HG03342 (cell line): Measurements from ENCODE around the gene BCL2.
"Not testable (repeated sequence)": the region's sequence is repeated elsewhere in the genome, so short reads cannot be mapped to it uniquely, and the experiment has no call there.

ENCODE experiments used
- ATAC-seq: cut with Tn5 transposase; IDR thresholded peaks from one replicate; pipeline ENCODE4 v1.9.1; 2021; ENCODE audit warnings: mild to moderate bottlenecking, moderate library complexity; ENCODE audit not compliant: unreplicated experiment

The BCL2 gene

GRCh38 chr18:63319383-63320122 is at the start of gene BCL2:
TSS of gene BCL2 (minus strand) at chr18:63319769.
- ATAC-seq, result peak; percentile 4

DNA sequence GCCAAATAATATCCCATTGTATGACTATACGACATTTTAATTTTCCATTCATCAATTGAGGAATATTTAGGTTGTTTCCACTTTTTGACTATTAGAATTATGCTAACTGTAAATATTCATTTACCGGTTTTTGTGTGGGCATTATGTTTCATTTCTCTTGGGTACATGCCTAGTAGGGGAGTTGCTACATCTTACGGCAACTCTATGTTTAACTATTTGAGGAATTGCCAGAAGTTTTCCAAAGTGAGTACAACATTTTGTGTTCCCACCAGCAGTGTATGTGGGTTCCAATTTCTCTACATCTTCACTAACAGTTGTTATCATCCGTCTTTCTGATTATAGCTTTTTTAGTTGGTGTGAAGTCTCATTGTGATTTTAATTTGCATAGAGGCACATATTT is 49.0 kb upstream of the BCL2 start:
- no peak for ATAC-seq

DNA sequence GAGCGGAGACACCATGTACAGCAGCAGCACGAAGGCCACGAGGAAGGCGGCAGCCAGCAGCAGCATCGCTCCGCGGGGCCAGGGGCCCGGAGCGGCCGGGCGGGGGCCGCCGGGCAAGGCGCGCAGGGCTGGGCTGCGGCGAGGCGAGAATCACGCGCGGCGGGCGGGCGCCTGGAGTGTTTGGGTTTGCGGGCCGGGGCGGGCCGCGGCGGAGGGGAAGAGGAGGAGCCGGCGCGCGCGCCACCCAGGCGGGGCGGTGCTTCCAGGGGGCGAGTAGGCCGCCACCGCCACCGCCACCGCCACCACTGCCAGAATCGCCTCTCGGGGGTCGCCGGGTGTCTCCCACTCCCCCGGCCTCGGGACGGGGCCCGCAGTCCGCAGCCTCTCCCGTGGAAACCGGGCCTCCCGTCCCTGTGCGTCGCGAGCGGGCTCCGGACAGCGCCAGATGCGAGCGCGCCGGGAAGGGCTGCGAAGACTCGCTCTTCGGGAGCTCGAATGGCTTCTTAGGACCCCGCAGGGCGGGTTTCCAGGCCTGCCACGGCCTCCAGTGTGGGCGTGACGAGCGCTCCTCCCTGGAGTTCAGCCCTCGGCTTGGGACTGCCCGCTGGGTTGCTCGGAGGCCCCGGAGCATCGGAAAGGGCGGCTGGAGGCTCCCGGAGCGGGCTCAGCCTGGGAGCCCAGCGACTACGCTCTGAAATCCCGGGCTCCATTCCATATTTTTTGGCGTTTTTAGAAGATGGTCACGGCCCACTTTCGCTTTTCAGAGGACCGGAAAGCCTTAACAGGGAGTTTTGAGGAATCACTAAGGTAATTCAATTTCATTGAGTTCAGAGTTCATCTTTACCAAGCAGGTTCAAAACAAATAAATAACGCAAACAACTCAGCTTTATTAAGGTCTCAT is 47.7 kb upstream of the BCL2 start, which contains the start of gene KDSR:
TSS of gene KDSR (minus strand) at position 154 of the 901 bp plus-strand sequence. CDS start at position 66, 88 bp downstream.
- ATAC-seq, result peak; percentile 86

- peak; percentile 29 for ATAC-seq
Measured at GRCh38 chr18:63366213-63367052, 46.9 kb upstream of the BCL2 start.

- ATAC-seq, result no peak
Measured at GRCh38 chr18:63365876-63366212, 46.3 kb upstream of the BCL2 start.

DNA sequence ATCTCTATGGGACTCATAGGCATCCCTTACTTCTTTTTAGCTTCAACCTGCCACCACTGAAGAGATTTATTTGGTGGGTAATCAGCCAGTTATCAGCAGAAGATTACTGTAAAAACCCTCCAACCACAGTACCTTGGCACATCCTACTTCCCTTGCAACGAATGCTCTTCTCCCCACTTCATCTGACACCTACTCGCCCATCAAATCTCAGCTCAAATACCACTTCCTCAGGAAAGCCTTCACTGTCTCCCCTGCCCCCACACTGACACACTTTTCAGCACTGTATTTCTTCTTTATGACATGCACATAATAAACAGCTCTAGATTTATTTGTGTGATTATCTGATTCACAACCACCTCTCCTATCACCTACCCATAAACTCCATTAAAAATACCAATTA is 44.4 kb upstream of the BCL2 start:
- no peak for ATAC-seq

DNA sequence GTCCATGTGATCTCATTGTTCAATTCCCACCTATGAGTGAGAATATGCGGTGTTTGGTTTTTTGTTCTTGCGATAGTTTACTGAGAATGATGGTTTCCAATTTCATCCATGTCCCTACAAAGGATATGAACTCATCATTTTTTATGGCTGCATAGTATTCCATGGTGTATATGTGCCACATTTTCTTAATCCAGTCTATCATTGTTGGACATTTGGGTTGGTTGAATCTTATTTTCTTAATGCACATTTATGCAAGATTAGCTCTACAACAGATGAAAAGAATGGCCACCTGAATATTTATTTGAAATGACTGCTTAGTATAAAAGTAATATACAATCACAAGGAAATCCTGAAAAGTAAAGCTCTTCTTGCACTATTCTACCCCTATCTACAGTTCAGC is 43.9 kb upstream of the BCL2 start:
- ATAC-seq, result not testable (repeated sequence)

GRCh38 chr18:63356272-63356896 is 36.8 kb upstream of the BCL2 start:
- no peak for ATAC-seq

DNA sequence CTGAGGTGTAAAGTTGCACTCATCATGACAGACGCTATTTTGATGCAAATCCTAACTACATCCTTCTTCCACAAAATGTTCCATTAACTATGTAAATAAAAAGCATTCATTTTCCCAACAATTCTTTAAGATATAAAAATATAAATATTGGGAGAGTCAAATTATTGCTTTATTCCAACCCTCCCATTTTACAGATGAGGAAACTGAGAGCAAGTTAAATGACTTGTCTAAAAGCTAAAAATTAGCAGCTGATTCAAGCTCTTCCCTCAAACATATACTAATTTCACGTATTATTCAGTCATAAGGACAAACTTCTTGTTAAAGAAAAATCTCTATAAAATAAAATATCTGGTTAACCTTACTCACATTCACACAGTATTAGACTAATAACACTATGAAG is 30.7 kb upstream of the BCL2 start:
- no peak for ATAC-seq

DNA sequence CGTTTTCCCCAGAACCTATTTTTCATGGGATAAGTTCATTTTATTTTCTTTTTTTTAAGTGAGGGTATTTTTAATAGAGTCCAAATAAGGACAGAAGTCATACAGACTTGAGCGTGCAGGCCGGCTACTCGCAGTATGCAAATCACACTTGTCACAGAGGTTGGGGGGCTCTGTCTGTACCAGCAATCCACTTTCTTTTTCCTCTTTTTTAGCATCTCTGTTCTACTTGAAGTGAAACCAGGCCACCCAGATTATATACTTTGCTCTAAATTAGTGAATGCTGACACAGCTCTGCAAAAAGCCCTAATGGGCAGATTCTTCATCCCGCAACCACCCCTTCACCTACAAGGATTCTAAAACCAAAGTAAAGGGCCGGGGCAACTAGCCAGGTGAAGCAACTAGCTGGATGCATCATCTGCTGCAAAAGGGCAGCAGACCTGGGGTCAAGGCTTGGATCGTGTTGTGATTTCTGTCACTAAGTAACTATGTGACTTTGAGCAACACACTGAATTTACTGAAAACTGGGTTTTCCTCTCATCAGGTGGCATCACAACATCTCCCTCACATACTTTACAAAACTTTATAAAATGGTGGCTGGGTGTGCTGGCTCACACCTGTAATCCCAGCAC is 29.1 kb upstream of the BCL2 start:
- peak; percentile 51 for ATAC-seq

DNA sequence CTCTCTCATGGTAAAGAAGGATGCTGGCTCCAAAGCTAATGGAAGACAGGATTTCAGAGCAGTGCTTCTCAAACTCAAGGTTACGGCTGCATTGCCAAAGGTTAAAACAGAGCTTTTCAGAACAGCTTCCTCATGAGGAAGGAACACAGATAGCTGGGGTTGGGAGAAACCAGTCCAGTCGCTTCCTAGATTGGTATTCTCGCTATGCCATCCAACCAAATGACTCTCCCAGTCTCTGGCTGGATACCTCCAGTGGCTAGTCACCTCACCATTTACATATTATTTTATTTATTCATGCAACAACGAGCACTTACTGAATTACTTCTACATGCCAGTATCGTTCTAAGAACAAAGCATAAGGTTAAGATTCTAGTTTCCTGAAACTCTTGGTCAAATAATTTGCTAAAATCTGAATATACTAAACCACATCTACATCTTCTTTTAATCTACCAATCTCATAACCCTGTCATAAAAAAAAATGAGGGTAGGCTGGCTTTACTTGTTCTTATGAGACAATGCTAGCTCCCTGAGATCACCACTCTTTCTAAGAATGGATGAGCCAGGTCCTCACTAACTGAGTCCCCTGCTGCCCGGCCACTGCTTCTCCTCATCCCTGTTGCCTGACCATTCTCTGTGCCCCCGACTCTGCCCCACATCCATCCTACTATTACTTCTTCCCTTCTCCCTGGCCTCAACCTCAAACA is 27.1 kb upstream of the BCL2 start:
- no peak for ATAC-seq

GRCh38 chr18:63346031-63346430 is 26.5 kb upstream of the BCL2 start:
- ATAC-seq, result no peak

DNA sequence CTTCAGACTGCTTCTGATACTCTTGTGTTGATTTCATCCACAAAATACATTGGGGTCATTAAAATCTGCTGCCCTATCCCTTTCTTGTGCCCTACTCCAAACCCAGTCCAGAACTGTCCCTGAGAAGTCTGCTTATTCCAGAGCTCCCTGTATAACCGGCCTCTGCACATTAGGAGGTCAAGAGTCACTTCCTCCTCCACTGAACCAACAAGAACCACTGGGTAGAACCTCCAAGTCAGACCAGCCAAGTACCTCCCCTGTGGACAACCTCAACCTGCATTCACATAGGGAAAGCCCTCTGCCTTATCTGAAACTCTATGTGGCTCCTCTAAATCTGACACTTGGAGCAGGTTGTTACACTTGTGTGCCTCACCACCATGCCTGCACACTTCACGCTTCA is 25.3 kb upstream of the BCL2 start:
- ATAC-seq, result no peak

DNA sequence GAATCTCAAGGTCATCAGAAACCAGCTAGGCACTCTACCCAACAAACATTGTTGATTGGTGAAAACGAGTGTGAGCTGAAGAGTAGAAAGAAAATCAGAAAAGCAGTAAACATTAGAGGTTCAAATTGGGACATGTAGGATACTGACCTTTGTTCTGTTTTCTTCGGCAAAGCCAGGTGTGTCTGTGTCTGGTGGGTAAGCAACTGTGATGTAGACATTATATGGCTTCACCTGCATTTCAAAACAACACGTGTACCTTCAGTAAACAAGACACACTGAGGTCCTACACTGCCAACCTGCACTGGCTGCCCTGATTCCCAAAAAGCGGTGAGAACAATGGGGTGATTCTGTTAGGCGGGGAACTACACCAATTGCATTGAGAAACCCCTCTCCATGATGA is 24.7 kb upstream of the BCL2 start:
- ATAC-seq, result no peak

- no peak for ATAC-seq
Measured at GRCh38 chr18:63342206-63342605, 22.6 kb upstream of the BCL2 start.

- no peak for ATAC-seq
Measured at GRCh38 chr18:63339920-63340484, 20.4 kb upstream of the BCL2 start.

DNA sequence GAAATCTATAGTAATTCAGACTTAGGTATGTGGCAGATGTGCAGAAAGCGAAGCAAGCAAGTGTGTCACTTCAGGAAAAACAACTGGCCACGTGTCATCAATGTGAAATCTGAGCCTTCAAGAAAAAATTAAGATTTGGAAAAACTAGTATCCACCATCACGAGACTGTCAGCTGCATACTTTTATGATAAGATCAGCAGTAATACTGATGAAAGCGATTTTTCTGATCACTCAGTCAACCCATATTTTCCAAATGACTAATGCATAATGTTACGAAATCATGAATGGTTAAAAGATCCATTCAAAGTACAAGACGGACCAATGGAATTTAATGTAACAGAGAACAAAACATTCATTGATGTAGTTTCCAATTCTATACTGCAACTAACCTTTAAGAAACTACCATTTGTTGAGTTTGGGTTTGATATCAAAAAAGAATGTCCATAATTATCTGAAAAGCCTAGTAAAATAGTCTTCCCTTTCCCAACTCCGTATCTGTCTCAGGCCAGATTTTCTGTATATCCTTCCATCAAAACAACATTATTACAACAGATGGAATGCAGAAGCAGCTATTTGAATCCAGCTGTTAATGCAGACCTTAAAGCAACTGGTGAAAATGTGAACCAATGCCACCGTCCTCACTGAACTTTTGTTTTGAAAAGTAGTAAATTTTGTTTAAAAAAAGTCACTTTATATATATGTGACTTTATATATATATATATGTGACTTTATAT is 17.0 kb upstream of the BCL2 start:
- no peak for ATAC-seq

GRCh38 chr18:63331105-63331504 is 11.5 kb upstream of the BCL2 start:
- ATAC-seq, result no peak
